Breast epithelium (tissue), 4 donors: Measurements from ENCODE around the gene USP32. TPM values are rescaled to one million over a fixed set of nuclear protein-coding genes. Genes with fewer than 3 reads are reported as not detected.

Experiments used
- DNase-seq, 2 donors: peaks; one replicate each; pipeline ENCODE4 v3.0.0-alpha.2; 2019; ENCODE audit warnings: low spot score in 2 of 2
- H3K27ac ChIP-seq, 2 donors: fragments of 200-600 bp; sonication (generic) in 1 of 2; one replicate each; pipeline ENCODE4 v1.5.1; 2016 to 2019; ENCODE audit warnings: mild to moderate bottlenecking in 1 of 2
- H3K27me3 ChIP-seq, 2 donors: fragments of 200-600 bp; sonication (generic) in 1 of 2; one replicate each; pipeline versions ENCODE4 v1.5.1 to v1.6.0; 2017 to 2019; ENCODE audit warnings: control low read depth in 1 of 2, mild to moderate bottlenecking in 1 of 2
- H3K36me3 ChIP-seq: fragments of 200-600 bp; one replicate; pipeline ENCODE4 v1.5.1; 2019
- H3K4me1 ChIP-seq, 2 donors: fragments of 200-600 bp; sonication (generic); one replicate each; pipeline ENCODE4 v1.5.1; 2016 to 2019; ENCODE audit warnings: control low read depth in 1 of 2
- H3K4me3 ChIP-seq, 3 donors: fragments of 200-600 bp; sonication (generic); 1 replicate in 2 of 3; 2 replicates in 1 of 3; pipeline ENCODE4 v1.5.1; 2016 to 2019; ENCODE audit warnings: mild to moderate bottlenecking in 3 of 3, moderate library complexity in 2 of 3
- H3K9me3 ChIP-seq, 2 donors: fragments of 200-600 bp; sonication (generic) in 1 of 2; one replicate each; pipeline ENCODE4 v1.5.1; 2016 to 2019; ENCODE audit warnings: control low read depth in 1 of 2
- CTCF ChIP-seq, 3 donors: fragments of 450-650 bp; IDR thresholded peaks; one replicate each; pipeline ENCODE4 v1.5.1; 2016 to 2017; ENCODE audit warnings: antibody characterized with exemption in 3 of 3, mild to moderate bottlenecking in 3 of 3, moderate library complexity in 3 of 3
- POLR2A ChIP-seq: fragments of 450-650 bp; IDR thresholded peaks from one replicate; pipeline ENCODE4 v1.6.1; 2016; ENCODE audit warnings: antibody characterized with exemption, mild to moderate bottlenecking, moderate library complexity
- POLR2AphosphoS5 ChIP-seq, 3 donors: sonication (generic); formaldehyde crosslinking; IDR thresholded peaks; one replicate each; pipeline ENCODE4 v1.6.1; 2017; ENCODE audit warnings: antibody characterized with exemption in 3 of 3
- intact Hi-C: fragments of 100-400 bp; cut with DNase I; formaldehyde crosslinking; loops from one replicate; pipeline ENCODE4 v1.15.1; 2023; ENCODE audit warnings: low total_unique reads
- total RNA-seq, 3 donors: library from RNA; depleted of rRNA; stranded (reverse); fragments of >200 nt; gene quantifications; one replicate each; pipeline ENCODE4 v1.1.0, GENCODE V29; 2016

Gene USP32
- total RNA-seq, 3 donors from 2014 or later = 66.2 to 95.1 (median 69.1) TPM

GRCh38 chr17:60327901-60328273 lies 64.0 kb downstream of the USP32 start:
- Histone ChIP-seq H3K4me1 (no peaks in the 10 kb centered on the region), H3K9me3 (no peaks in the 10 kb centered on the region), H3K27me3 (no peaks in the 10 kb centered on the region), H3K27ac (no peak overlapping the region), H3K36me3 (no peaks in the 10 kb centered on the region), H3K4me3 (no peak overlapping the region)
- intact Hi-C loops = loop anchor here (2.0 kb wide), 1 partner anchor 13 kb away; no protein-coding TSS in a partner anchor
- TF ChIP-seq POLR2AphosphoS5 (IDR thresholded peaks at IDR 0.05) = no peak
- TF ChIP-seq CTCF (IDR thresholded peaks at IDR 0.05) = no peak
- TF ChIP-seq POLR2A = no peak
- no peak for DNase-seq

- no peak overlapping the region for H3K4me3 ChIP-seq
- no peaks in the 10 kb centered on the region for H3K9me3 ChIP-seq
- H3K27me3 ChIP-seq = no peaks in the 10 kb centered on the region
- TF ChIP-seq POLR2A (no peak), POLR2AphosphoS5 (IDR thresholded peaks at IDR 0.05) (no peak), CTCF (IDR thresholded peaks at IDR 0.05) (no peak)
- intact Hi-C loops = loop anchor here (2.0 kb wide), 1 partner anchor 13 kb away; no protein-coding TSS in a partner anchor
- no peaks in the 10 kb centered on the region for H3K4me1 ChIP-seq
- H3K27ac ChIP-seq = no peak overlapping the region
- DNase-seq = no peak
- H3K36me3 ChIP-seq = no peaks in the 10 kb centered on the region
Observed at GRCh38 chr17:60327134-60327900, 64.6 kb downstream of the USP32 start.

- Histone ChIP-seq H3K27me3 (no peaks in the 10 kb centered on the region), H3K9me3 (no peaks in the 10 kb centered on the region), H3K27ac (no peak overlapping the region), H3K4me3 (no peak overlapping the region), H3K36me3 (no peaks in the 10 kb centered on the region), H3K4me1 (no peaks in the 10 kb centered on the region)
- intact Hi-C loops = loop anchor here (2.0 kb wide), 1 partner anchor 14 kb away; no protein-coding TSS in a partner anchor
- TF ChIP-seq CTCF (IDR thresholded peaks at IDR 0.05) (no peak), POLR2AphosphoS5 (IDR thresholded peaks at IDR 0.05) (no peak), POLR2A (no peak)
- no peak for DNase-seq
Observed at GRCh38 chr17:60326702-60327101, 65.2 kb downstream of the USP32 start.

- Histone ChIP-seq H3K9me3 (no peaks in the 10 kb centered on the region), H3K27ac (no peak overlapping the region), H3K36me3 (no peaks in the 10 kb centered on the region), H3K27me3 (no peaks in the 10 kb centered on the region), H3K4me3 (no peak overlapping the region), H3K4me1 (no peaks in the 10 kb centered on the region)
- TF ChIP-seq CTCF (IDR thresholded peaks at IDR 0.05) (no peak), POLR2AphosphoS5 (IDR thresholded peaks at IDR 0.05) (no peak), POLR2A (no peak)
- DNase-seq = no peak
- intact Hi-C loops = loop anchor here (2.0 kb wide), 1 partner anchor 15 kb away; no protein-coding TSS in a partner anchor
Observed at GRCh38 chr17:60325730-60326524, 66.0 kb downstream of the USP32 start.

- TF ChIP-seq CTCF (IDR thresholded peaks at IDR 0.05) = no peak
- TF ChIP-seq POLR2AphosphoS5 (IDR thresholded peaks at IDR 0.05) = no peak
- TF ChIP-seq POLR2A = no peak
- no peaks in the 10 kb centered on the region for H3K9me3 ChIP-seq
- no peak overlapping the region for H3K27ac ChIP-seq
- H3K4me3 ChIP-seq = no peak overlapping the region
- no peaks in the 10 kb centered on the region for H3K4me1 ChIP-seq
- H3K27me3 ChIP-seq = no peaks in the 10 kb centered on the region
- no peaks in the 10 kb centered on the region for H3K36me3 ChIP-seq
- DNase-seq = no peak
- intact Hi-C loops = no loop called here
Observed at GRCh38 chr17:60323754-60324153, 68.2 kb downstream of the USP32 start.
